Panc1 (cell line): Measurements from ENCODE around the gene DMRT2. TPM values are rescaled to one million over a fixed set of nuclear protein-coding genes. Genes with fewer than 3 reads are reported as not detected.

ENCODE experiments used
- ATAC-seq: fragments of 200-7000 bp; cut with Tn5 transposase; 2 replicates; pipeline ENCODE4 v1.9.1; 2020; ENCODE audit warnings: mild to moderate bottlenecking, moderate library complexity
- BruUV-seq: library from RNA; stranded (reverse); fragments of 400-500 nt; replicated peaks from 2 replicates; lab custom pipeline; 2021; lab: Mats Ljungman, UMichigan
- CTCF ChIA-PET: fragments of 300-600 bp; sonication (Branson Sonifier 250); formaldehyde crosslinking; loops from one replicate; lab custom pipeline; 2022; ENCODE audit warnings: antibody characterized with exemption; lab: Charles Lee
- POLR2A ChIA-PET: fragments of 300-600 bp; sonication (Branson Sonifier 250); formaldehyde crosslinking; loops from one replicate; lab custom pipeline; 2022; ENCODE audit warnings: antibody characterized with exemption; lab: Charles Lee
- DNase-seq: peaks from one replicate; pipeline ENCODE4 v3.0.0-alpha.2; 2010; ENCODE audit warnings: low read depth, low spot score
- H3K27ac ChIP-seq: 2 replicates; pipeline ENCODE4 v1.5.1; 2011; ENCODE audit warnings: mild to moderate bottlenecking, low read length, inconsistent platforms
- H3K27me3 ChIP-seq: fragments of 200-500 bp; sonication (Bioruptor generic); 2 replicates; pipeline ENCODE4 v1.6.0; 2014; ENCODE audit warnings: low read length, inconsistent platforms; ENCODE audit not compliant: control insufficient read depth, insufficient read depth
- H3K36me3 ChIP-seq: fragments of 200-500 bp; sonication (Bioruptor generic); 2 replicates; pipeline ENCODE4 v1.5.1; 2014; ENCODE audit warnings: inconsistent platforms, mild to moderate bottlenecking, low read length, moderate library complexity; ENCODE audit not compliant: control insufficient read depth, insufficient read depth
- H3K4me1 ChIP-seq: 2 replicates; pipeline ENCODE4 v1.5.1; 2011; ENCODE audit warnings: inconsistent platforms, mild to moderate bottlenecking, low read length, moderate library complexity; ENCODE audit not compliant: control insufficient read depth, insufficient read depth
- H3K4me3 ChIP-seq, 2 experiments: 2 replicates each; pipeline ENCODE4 v1.5.1; 2011 to 2012; ENCODE audit warnings: low read depth in 2 of 2, low read length in 2 of 2, mild to moderate bottlenecking in 2 of 2, inconsistent platforms in 1 of 2, moderate library complexity in 1 of 2
- H3K9me3 ChIP-seq: fragments of 200-500 bp; sonication (Bioruptor generic); 2 replicates; pipeline ENCODE4 v1.5.1; 2014; ENCODE audit warnings: low read depth, mild to moderate bottlenecking, inconsistent platforms, low read length, moderate library complexity; ENCODE audit not compliant: control insufficient read depth, insufficient read depth
- CTCF ChIP-seq: fragments of 450-650 bp; IDR thresholded peaks from 2 replicates; pipeline ENCODE4 v1.5.1; 2017; ENCODE audit warnings: mild to moderate bottlenecking
- POLR2AphosphoS5 ChIP-seq: IDR thresholded peaks from 2 replicates; pipeline ENCODE4 v1.6.1; 2012; ENCODE audit warnings: mild to moderate bottlenecking, low read depth, low read length, moderate library complexity
- REST ChIP-seq, 2 experiments: IDR thresholded peaks; 2 replicates each; pipeline ENCODE4 v1.6.1; 2011 to 2012; ENCODE audit warnings: low read depth in 2 of 2, control low read depth in 1 of 2, low read length in 1 of 2, mild to moderate bottlenecking in 1 of 2, moderate library complexity in 1 of 2; ENCODE audit not compliant: insufficient read depth in 1 of 2
- SIN3A ChIP-seq: IDR thresholded peaks from 2 replicates; pipeline ENCODE4 v1.6.1; 2012; ENCODE audit warnings: low read depth, mild to moderate bottlenecking, low read length, moderate library complexity, borderline replicate concordance; ENCODE audit not compliant: insufficient read depth
- TCF7L2 ChIP-seq: IDR thresholded peaks from 2 replicates; pipeline ENCODE4 v1.6.1; 2011; ENCODE audit warnings: mild to moderate bottlenecking, low read depth, low read length, inconsistent platforms
- in situ Hi-C: cut with HindIII; loops from 2 replicates; pipeline ENCODE4 v1.10.0; 2016; ENCODE audit warnings: low sequenced_read_pairs, low pct_unique_long_range_greater_than_20kb
- intact Hi-C: fragments of 100-400 bp; cut with micrococcal nuclease; formaldehyde crosslinking; loops from one replicate; pipeline ENCODE4 v1.10.0; 2022; ENCODE audit not compliant: unreplicated experiment
- total RNA-seq: library from RNA; stranded (reverse); gene quantifications from one replicate; pipeline ENCODE4 v1.2.1, GENCODE V29; 2021; ENCODE audit not compliant: unreplicated experiment

Gene DMRT2
- total RNA-seq, 1 experiment from 2014 or later = not detected

- Histone ChIP-seq H3K4me3 (no peak overlapping the region), H3K9me3 (no peaks in the 10 kb centered on the region), H3K27me3 (no peaks in the 10 kb centered on the region), H3K36me3 (no peaks in the 10 kb centered on the region), H3K27ac (no peak overlapping the region), H3K4me1 (no peaks in the 10 kb centered on the region)
- TF ChIP-seq TCF7L2 (no peak), CTCF (peak; percentile 36), SIN3A (no peak), POLR2AphosphoS5 (no peak), REST (IDR thresholded peaks at IDR 0.05; ENCODE audit: insufficient read depth in 1 of 2, low read depth in 2 of 2, low read length in 1 of 2) (no peak)
- ChIA-PET CTCF (no interaction called here), POLR2A (no interaction called here)
- no TSS peak for BruUV-seq
- in situ Hi-C loops (no loop called here), intact Hi-C loops (no loop called here)
- DNase-seq = no peak
- no peak for ATAC-seq
These were observed 32.0 kb upstream of the DMRT2 start for GRCh38 chr9:1018121-1018520.

GRCh38 chr9:1024112-1024511 is 26.0 kb upstream of the DMRT2 start:
- ChIA-PET POLR2A (no interaction called here), CTCF (no interaction called here)
- intact Hi-C loops (no loop called here), in situ Hi-C loops (no loop called here)
- no TSS peak for BruUV-seq
- Histone ChIP-seq H3K4me3 (no peak overlapping the region), H3K27ac (no peak overlapping the region), H3K4me1 (no peaks in the 10 kb centered on the region), H3K36me3 (no peaks in the 10 kb centered on the region), H3K27me3 (no peaks in the 10 kb centered on the region), H3K9me3 (no peaks in the 10 kb centered on the region)
- DNase-seq = no peak
- no peak for ATAC-seq
- no peak for TF ChIP-seq TCF7L2
- no peak for TF ChIP-seq POLR2AphosphoS5
- TF ChIP-seq CTCF = no peak
- no peak for TF ChIP-seq REST (IDR thresholded peaks at IDR 0.05; ENCODE audit: insufficient read depth in 1 of 2, low read depth in 2 of 2, low read length in 1 of 2)
- no peak for TF ChIP-seq SIN3A
